SK-N-MC (cell line): Measurements from ENCODE around the gene ZCCHC14.

ENCODE experiments used
- DNase-seq: peaks from one replicate; pipeline ENCODE4 v3.0.0-alpha.2; 2011; ENCODE audit warnings: low read depth, low spot score
- H3K27ac ChIP-seq: fragments of 200-600 bp; sonication (generic); 2 replicates; pipeline ENCODE4 v1.5.1; 2016; ENCODE audit warnings: mixed run types
- H3K36me3 ChIP-seq: fragments of 200-600 bp; sonication (generic); 2 replicates; pipeline ENCODE4 v1.6.1; 2017; ENCODE audit warnings: antibody characterized with exemption, low read length, mixed read lengths; ENCODE audit not compliant: insufficient read depth
- H3K4me3 ChIP-seq: fragments of 200-600 bp; sonication (generic); 2 replicates; pipeline ENCODE4 v1.5.1; 2016
- H3K9ac ChIP-seq: fragments of 200-600 bp; sonication (generic); 2 replicates; pipeline ENCODE4 v1.8.0; 2017; ENCODE audit warnings: mixed run types, mixed read lengths; ENCODE audit not compliant: insufficient read length
- H3K9me3 ChIP-seq: fragments of 200-600 bp; sonication (generic); 2 replicates; pipeline ENCODE4 v1.6.1; 2017; ENCODE audit warnings: low read depth, mild to moderate bottlenecking, antibody characterized with exemption, low read length, moderate library complexity, mixed read lengths
- EZH2 ChIP-seq: fragments of 200-600 bp; sonication (generic); IDR thresholded peaks from one replicate; pipeline ENCODE4 v1.6.1; 2017; ENCODE audit warnings: antibody characterized with exemption
- FOXP2 ChIP-seq: optimal IDR thresholded peaks from 2 replicates; pipeline ENCODE3; 2011; ENCODE audit warnings: mild to moderate bottlenecking, moderate library complexity; ENCODE audit not compliant: insufficient read depth; ENCODE audit errors: extremely low read length, control extremely low read depth
- POLR2AphosphoS5 ChIP-seq: IDR thresholded peaks from 2 replicates; pipeline ENCODE4 v1.6.1; 2012; ENCODE audit warnings: mild to moderate bottlenecking, low read depth, low read length, borderline replicate concordance

The ZCCHC14 gene

GRCh38 chr16:87424266-87424665 lies 68.6 kb downstream of the ZCCHC14 start:
- no peak for DNase-seq
- no peak overlapping the region for H3K4me3 ChIP-seq
- H3K36me3 ChIP-seq: no peaks in the 10 kb centered on the region; the same call in 1 of the 2 replicates
- H3K9ac ChIP-seq: no peak overlapping the region
- no peak for TF ChIP-seq FOXP2
- no peak for TF ChIP-seq POLR2AphosphoS5
- TF ChIP-seq EZH2: no peak
- no peak overlapping the region for H3K27ac ChIP-seq
- no peaks in the 10 kb centered on the region for H3K9me3 ChIP-seq

- Histone ChIP-seq H3K27ac (no peak overlapping the region), H3K9ac (no peak overlapping the region), H3K9me3 (no peaks in the 10 kb centered on the region), H3K4me3 (no peak overlapping the region), H3K36me3 (no peaks in the 10 kb centered on the region; the same call in 1 of the 2 replicates)
- DNase-seq: no peak
- TF ChIP-seq FOXP2 (no peak), POLR2AphosphoS5 (no peak), EZH2 (no peak)
Measured at GRCh38 chr16:87423429-87423828, 69.4 kb downstream of the ZCCHC14 start.

GRCh38 chr16:87422106-87422505 lies 70.7 kb downstream of the ZCCHC14 start:
- Histone ChIP-seq H3K9ac (no peak overlapping the region), H3K27ac (no peak overlapping the region), H3K9me3 (no peaks in the 10 kb centered on the region), H3K36me3 (no peaks in the 10 kb centered on the region; the same call in 1 of the 2 replicates), H3K4me3 (no peak overlapping the region)
- no peak for DNase-seq
- TF ChIP-seq POLR2AphosphoS5: no peak
- TF ChIP-seq FOXP2: no peak
- no peak for TF ChIP-seq EZH2

- no peak overlapping the region for H3K9ac ChIP-seq
- no peaks in the 10 kb centered on the region for H3K9me3 ChIP-seq
- H3K4me3 ChIP-seq: no peak overlapping the region
- H3K27ac ChIP-seq: no peak overlapping the region
- no peak for TF ChIP-seq POLR2AphosphoS5
- TF ChIP-seq EZH2: no peak
- no peak for TF ChIP-seq FOXP2
- no peak for DNase-seq
- H3K36me3 ChIP-seq: no peaks in the 10 kb centered on the region; the same call in 1 of the 2 replicates
Measured at GRCh38 chr16:87421003-87421912, 71.6 kb downstream of the ZCCHC14 start.

- Histone ChIP-seq H3K9me3 (no peaks in the 10 kb centered on the region), H3K27ac (no peak overlapping the region), H3K36me3 (no peaks in the 10 kb centered on the region; the same call in 1 of the 2 replicates), H3K9ac (no peak overlapping the region), H3K4me3 (no peak overlapping the region)
- DNase-seq: no peak
- TF ChIP-seq POLR2AphosphoS5 (no peak), EZH2 (no peak), FOXP2 (no peak)
Measured at GRCh38 chr16:87420026-87421002, 72.5 kb downstream of the ZCCHC14 start.

- no peak for DNase-seq
- TF ChIP-seq FOXP2 (no peak), EZH2 (no peak), POLR2AphosphoS5 (no peak)
- H3K27ac ChIP-seq: no peak overlapping the region
- H3K9me3 ChIP-seq: no peaks in the 10 kb centered on the region
- no peaks in the 10 kb centered on the region; the same call in 1 of the 2 replicates for H3K36me3 ChIP-seq
- no peak overlapping the region for H3K4me3 ChIP-seq
- no peak overlapping the region for H3K9ac ChIP-seq
Measured at GRCh38 chr16:87418644-87419043, 74.2 kb downstream of the ZCCHC14 start.

GRCh38 chr16:87418216-87418615 lies 74.6 kb downstream of the ZCCHC14 start:
- no peak overlapping the region for H3K4me3 ChIP-seq
- no peak for DNase-seq

GRCh38 chr16:87417528-87417910 lies 75.3 kb downstream of the ZCCHC14 start:
- H3K27ac ChIP-seq: no peak overlapping the region
- TF ChIP-seq EZH2 (no peak), POLR2AphosphoS5 (no peak), FOXP2 (no peak)
- H3K9me3 ChIP-seq: no peaks in the 10 kb centered on the region
- H3K9ac ChIP-seq: no peak overlapping the region
- no peak overlapping the region for H3K4me3 ChIP-seq
- no peaks in the 10 kb centered on the region; the same call in 1 of the 2 replicates for H3K36me3 ChIP-seq
- no peak for DNase-seq

More at GRCh38 chr16:87418216-87418615, 74.6 kb downstream of the ZCCHC14 start:
- H3K9ac ChIP-seq: no peak overlapping the region
- no peak overlapping the region for H3K27ac ChIP-seq
- H3K9me3 ChIP-seq: no peaks in the 10 kb centered on the region
- TF ChIP-seq EZH2 (no peak), POLR2AphosphoS5 (no peak), FOXP2 (no peak)
- H3K36me3 ChIP-seq: no peaks in the 10 kb centered on the region; the same call in 1 of the 2 replicates
